ENCODE results near the gene PAX5. TPM values are rescaled to one million over a fixed set of nuclear protein-coding genes. Genes with fewer than 3 reads are reported as not detected.
A peak's percentile ranks its signal among the peaks of the same experiment; 100 is the strongest.

PAX5 gene
- total RNA-seq, 1 experiment from 2014 or later, result 0.39 TPM

- H3K36me3 Mint-ChIP-seq (ENCODE audit: insufficient read depth in 1 of 3, low read depth in 3 of 3), result no peaks in the 10 kb centered on the region
- H3K79me1 ChIP-seq (ENCODE audit: insufficient read depth, low read depth, low read length, poor library complexity, severe bottlenecking), result no peaks in the 10 kb centered on the region
- H3K27ac Mint-ChIP-seq, result no peak overlapping the region; a peak in 1 of 7 replicates
- TF ChIP-seq CTCF (conservative IDR thresholded peaks at IDR 0.05), result peak; percentile 25; the same call in 2 of the 3 replicates
- DNase-seq, result peak; percentile 33
- no peak overlapping the region for H3K4me3 Mint-ChIP-seq
- no peaks in the 10 kb centered on the region for H3K23me2 ChIP-seq (ENCODE audit: insufficient read length, low read depth, low read length, poor library complexity, severe bottlenecking)
- H3K27me3 Mint-ChIP-seq (ENCODE audit: low read depth), result peaks cover 19% of the 10 kb centered on the region
- no peak overlapping the region for H3K4ac ChIP-seq (ENCODE audit: low read depth, low read length)
- H3K4me1 ChIP-seq (ENCODE audit: insufficient read depth, low read length), result no peaks in the 10 kb centered on the region
- H3K14ac ChIP-seq (ENCODE audit: insufficient read depth, low read length), result no peak overlapping the region
- H2AK5ac ChIP-seq (ENCODE audit: insufficient read length, low read length), result no peak overlapping the region
- H3K56ac ChIP-seq (ENCODE audit: insufficient read length, low read depth, low read length), result no peak overlapping the region
- H3K27ac ChIP-seq (ENCODE audit: insufficient read length, low read depth, low read length), result no peak overlapping the region
- no peaks in the 10 kb centered on the region for H3K9me3 ChIP-seq (ENCODE audit: control insufficient read depth, low read depth, low read length)
- no CpG with 5 or more reads among the region's 7 CpGs for WGBS (ENCODE audit: extremely low coverage, insufficient read length, low lambda C conversion rate)
- no peaks in the 10 kb centered on the region for H4K20me1 ChIP-seq (ENCODE audit: control insufficient read depth, insufficient read depth, insufficient read length)
- H2BK20ac ChIP-seq (ENCODE audit: low read depth, low read length, poor library complexity, severe bottlenecking), result no peak overlapping the region
- no peaks in the 10 kb centered on the region for H3K79me2 ChIP-seq (ENCODE audit: insufficient read depth, low read length)
- H3K27me3 ChIP-seq (ENCODE audit: insufficient read depth, low read length), result no peaks in the 10 kb centered on the region
- peaks cover under 1 to 10% of the 10 kb centered on the region in 2 experiments for H3K4me1 Mint-ChIP-seq
- no peak overlapping the region for H2BK12ac ChIP-seq (ENCODE audit: insufficient read length, low read depth, low read length)
- H3K23ac ChIP-seq (ENCODE audit: insufficient read length, low read depth, low read length), result no peak overlapping the region
- H3K9me3 Mint-ChIP-seq, result no peaks in the 10 kb centered on the region
- no peak overlapping the region for H3K9ac ChIP-seq (ENCODE audit: extremely low read depth, insufficient read length, low read length)
- no peak overlapping the region for H2BK5ac ChIP-seq (ENCODE audit: insufficient read length, low read length)
- H2AFZ ChIP-seq (ENCODE audit: low read length), result no peak overlapping the region
- H2BK15ac ChIP-seq (ENCODE audit: low read depth, low read length), result no peak overlapping the region
- H4K5ac ChIP-seq (ENCODE audit: insufficient read length, low read depth, low read length), result no peak overlapping the region
- no peak overlapping the region for H3K4me2 ChIP-seq (ENCODE audit: insufficient read depth, insufficient read length, low read length)
- H2BK120ac ChIP-seq (ENCODE audit: low read depth, low read length, poor library complexity, severe bottlenecking), result no peak overlapping the region
- H4K8ac ChIP-seq (replicated peaks; ENCODE audit: insufficient read length, low read depth, low read length), result no peak overlapping the region
- no peak overlapping the region for H3K18ac ChIP-seq (ENCODE audit: insufficient read length, low read depth, low read length)
- no peak overlapping the region for H4K91ac ChIP-seq (ENCODE audit: insufficient read length, low read depth, low read length)
- no peak overlapping the region for H3T11ph ChIP-seq (ENCODE audit: low read length)
Measured at GRCh38 chr9:36974731-36975130, 59.3 kb downstream of the PAX5 start.
